Ishikawa (cell line): ENCODE data around the gene TRPV5.

ENCODE experiments used
- CEBPB ChIP-seq: IDR thresholded peaks from 2 replicates; pipeline ENCODE4 v1.6.1; 2012
- CREB1 ChIP-seq: IDR thresholded peaks from 2 replicates; pipeline ENCODE4 v1.6.1; 2012; ENCODE audit warnings: low read depth
- EGR1 ChIP-seq: IDR thresholded peaks from 2 replicates; pipeline ENCODE4 v1.6.1; 2012
- EP300 ChIP-seq: IDR thresholded peaks from 2 replicates; pipeline ENCODE4 v1.6.1; 2012; ENCODE audit warnings: borderline replicate concordance
- FOXM1 ChIP-seq: IDR thresholded peaks from 2 replicates; pipeline ENCODE4 v1.6.1; 2012; ENCODE audit warnings: low read depth, borderline replicate concordance
- NFIC ChIP-seq: IDR thresholded peaks from 2 replicates; pipeline ENCODE4 v1.6.1; 2012
- RAD21 ChIP-seq: IDR thresholded peaks from 2 replicates; pipeline ENCODE4 v1.6.1; 2012; ENCODE audit warnings: low read depth
- TAF1 ChIP-seq: IDR thresholded peaks from 2 replicates; pipeline ENCODE4 v1.6.1; 2012; ENCODE audit warnings: low read depth, mild to moderate bottlenecking
- TCF12 ChIP-seq: IDR thresholded peaks from 2 replicates; pipeline ENCODE4 v1.6.1; 2012; ENCODE audit warnings: low read depth
- TEAD4 ChIP-seq: IDR thresholded peaks from 2 replicates; pipeline ENCODE4 v1.6.1; 2012
- YY1 ChIP-seq: IDR thresholded peaks from 2 replicates; pipeline ENCODE4 v1.6.1; 2012; ENCODE audit warnings: low read depth
- ZBTB7A ChIP-seq: IDR thresholded peaks from 2 replicates; pipeline ENCODE4 v1.6.1; 2012; ENCODE audit warnings: low read depth
- TF ChIP-seq, protein P1 (sequence below): IDR thresholded peaks from 2 replicates; pipeline ENCODE4 v1.6.1; 2012
- TF ChIP-seq, protein P2 (sequence below): IDR thresholded peaks from 2 replicates; pipeline ENCODE4 v1.6.1; 2012
- TF ChIP-seq, protein P3 (sequence below): IDR thresholded peaks from 2 replicates; pipeline ENCODE4 v1.6.1; 2012; ENCODE audit warnings: low read depth, mild to moderate bottlenecking

The TRPV5 gene

DNA sequence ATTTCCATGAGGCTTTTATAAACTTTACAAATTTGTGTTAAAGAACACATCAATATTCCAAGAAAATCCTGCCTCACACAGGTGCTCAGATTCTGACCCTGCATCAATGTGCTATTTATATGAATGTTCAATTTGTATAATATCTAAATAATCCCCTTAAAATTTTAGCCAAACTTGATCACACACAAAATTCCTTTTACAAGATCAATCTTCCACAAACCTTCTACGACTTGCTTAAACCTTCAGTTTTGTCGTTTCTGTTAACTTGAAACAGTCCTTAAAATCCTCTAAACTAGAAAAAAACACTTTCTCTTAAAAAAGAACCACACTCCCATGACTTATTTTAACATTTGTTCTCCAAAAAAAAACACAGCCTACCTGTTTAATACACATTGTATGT lies 27.8 kb downstream of the TRPV5 start:
- TF ChIP-seq TEAD4 (no peak), FOXM1 (no peak), RAD21 (no peak), CEBPB (no peak), EGR1 (no peak), CREB1 (no peak), TCF12 (no peak)
- TF ChIP-seq, protein P1, sequence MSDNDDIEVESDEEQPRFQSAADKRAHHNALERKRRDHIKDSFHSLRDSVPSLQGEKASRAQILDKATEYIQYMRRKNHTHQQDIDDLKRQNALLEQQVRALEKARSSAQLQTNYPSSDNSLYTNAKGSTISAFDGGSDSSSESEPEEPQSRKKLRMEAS = no peak
- TF ChIP-seq, protein P2, sequence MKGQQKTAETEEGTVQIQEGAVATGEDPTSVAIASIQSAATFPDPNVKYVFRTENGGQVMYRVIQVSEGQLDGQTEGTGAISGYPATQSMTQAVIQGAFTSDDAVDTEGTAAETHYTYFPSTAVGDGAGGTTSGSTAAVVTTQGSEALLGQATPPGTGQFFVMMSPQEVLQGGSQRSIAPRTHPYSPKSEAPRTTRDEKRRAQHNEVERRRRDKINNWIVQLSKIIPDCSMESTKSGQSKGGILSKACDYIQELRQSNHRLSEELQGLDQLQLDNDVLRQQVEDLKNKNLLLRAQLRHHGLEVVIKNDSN = no peak

DNA sequence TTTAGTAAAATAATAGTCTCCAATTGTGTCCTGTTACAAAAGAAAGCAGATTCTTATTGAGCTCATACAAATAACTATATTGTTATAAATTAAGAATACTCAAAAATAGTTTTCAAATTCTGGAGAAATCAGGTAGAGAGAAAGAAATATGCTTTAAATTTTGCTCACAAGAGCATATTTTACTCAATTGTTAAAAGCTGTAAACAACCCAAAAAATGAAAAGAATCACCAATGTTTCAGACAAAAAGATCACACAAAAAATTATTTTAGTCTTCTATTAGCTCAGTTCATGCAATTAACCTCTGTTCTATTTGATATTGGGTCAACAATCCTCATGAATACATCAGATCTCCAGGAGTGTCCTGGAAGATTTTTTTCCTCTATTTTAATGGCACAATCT lies 29.4 kb downstream of the TRPV5 start:
- TF ChIP-seq ZBTB7A (no peak), RAD21 (no peak), YY1 (no peak), TAF1 (no peak), TCF12 (no peak), NFIC (no peak), EGR1 (no peak), CEBPB (no peak)
- TF ChIP-seq, protein P3, sequence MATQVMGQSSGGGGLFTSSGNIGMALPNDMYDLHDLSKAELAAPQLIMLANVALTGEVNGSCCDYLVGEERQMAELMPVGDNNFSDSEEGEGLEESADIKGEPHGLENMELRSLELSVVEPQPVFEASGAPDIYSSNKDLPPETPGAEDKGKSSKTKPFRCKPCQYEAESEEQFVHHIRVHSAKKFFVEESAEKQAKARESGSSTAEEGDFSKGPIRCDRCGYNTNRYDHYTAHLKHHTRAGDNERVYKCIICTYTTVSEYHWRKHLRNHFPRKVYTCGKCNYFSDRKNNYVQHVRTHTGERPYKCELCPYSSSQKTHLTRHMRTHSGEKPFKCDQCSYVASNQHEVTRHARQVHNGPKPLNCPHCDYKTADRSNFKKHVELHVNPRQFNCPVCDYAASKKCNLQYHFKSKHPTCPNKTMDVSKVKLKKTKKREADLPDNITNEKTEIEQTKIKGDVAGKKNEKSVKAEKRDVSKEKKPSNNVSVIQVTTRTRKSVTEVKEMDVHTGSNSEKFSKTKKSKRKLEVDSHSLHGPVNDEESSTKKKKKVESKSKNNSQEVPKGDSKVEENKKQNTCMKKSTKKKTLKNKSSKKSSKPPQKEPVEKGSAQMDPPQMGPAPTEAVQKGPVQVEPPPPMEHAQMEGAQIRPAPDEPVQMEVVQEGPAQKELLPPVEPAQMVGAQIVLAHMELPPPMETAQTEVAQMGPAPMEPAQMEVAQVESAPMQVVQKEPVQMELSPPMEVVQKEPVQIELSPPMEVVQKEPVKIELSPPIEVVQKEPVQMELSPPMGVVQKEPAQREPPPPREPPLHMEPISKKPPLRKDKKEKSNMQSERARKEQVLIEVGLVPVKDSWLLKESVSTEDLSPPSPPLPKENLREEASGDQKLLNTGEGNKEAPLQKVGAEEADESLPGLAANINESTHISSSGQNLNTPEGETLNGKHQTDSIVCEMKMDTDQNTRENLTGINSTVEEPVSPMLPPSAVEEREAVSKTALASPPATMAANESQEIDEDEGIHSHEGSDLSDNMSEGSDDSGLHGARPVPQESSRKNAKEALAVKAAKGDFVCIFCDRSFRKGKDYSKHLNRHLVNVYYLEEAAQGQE = no peak

DNA sequence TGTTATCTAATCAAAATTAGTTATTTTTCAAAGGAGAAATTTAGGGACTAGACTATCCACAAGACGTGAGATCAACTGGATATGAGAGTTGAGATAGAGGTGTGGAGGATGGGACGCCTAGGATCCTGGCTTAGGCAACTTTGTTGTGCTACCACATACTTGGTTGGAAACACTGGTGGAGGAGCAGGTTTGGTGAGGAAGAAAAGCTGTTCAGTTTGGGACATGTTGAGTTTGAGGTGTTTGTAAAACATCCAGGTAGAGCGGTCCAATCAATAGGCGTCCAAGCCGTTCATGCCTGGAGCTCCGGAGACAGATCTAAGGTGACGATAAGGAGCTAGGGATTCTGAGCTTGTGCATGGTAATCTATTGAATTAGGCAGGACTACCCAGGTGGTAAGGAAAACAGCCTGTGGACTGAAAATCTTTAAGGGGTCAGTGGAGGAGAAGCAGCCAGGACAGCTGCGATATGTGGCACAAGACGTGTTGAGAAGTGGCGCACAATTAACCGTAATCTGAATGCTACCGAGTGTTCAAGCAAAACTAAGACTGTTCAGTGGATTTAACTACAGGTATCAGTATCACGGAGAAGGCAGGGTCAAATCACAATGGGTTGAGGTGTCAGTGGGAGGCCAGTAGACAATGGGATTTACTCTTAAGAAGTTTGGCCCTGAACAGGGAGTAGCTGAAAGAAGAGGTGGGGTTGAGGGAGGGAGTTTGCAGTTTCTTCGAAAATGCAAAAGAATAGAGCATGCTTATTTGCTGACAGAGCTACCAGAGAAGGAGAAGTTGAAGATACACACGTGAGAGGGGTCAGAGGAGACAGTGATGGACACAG lies 31.9 kb downstream of the TRPV5 start:
- TF ChIP-seq, protein P2 = no peak
- TF ChIP-seq FOXM1 (no peak), TCF12 (no peak), CEBPB (no peak), RAD21 (no peak), NFIC (no peak), TAF1 (no peak), CREB1 (no peak), EGR1 (no peak), ZBTB7A (no peak), TEAD4 (no peak), YY1 (no peak), EP300 (no peak)
- TF ChIP-seq, protein P1 = no peak
- TF ChIP-seq, protein P3 = no peak

DNA sequence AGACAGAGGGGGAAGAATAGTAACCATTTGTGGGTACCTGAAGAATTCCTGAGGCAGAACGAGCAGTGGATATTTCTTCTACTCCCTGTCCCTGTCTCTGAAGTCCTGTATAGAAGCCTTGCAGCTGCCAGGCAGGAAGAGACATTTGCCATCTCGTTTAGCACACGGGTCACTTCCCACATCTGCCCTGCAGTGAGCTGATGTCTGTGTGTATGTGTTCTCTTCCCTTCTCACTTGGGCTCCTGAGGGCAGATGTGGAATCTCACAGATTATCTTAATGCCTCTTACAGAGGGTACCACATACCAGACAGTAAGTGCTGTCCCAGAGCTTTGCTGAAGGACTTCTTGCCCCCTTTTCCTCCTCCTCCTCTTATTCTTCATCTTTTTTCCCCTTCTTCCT lies 33.9 kb downstream of the TRPV5 start:
- TF ChIP-seq, protein P2 = no peak
- TF ChIP-seq, protein P3 = no peak
- no peak for TF ChIP-seq CEBPB
- no peak for TF ChIP-seq YY1
- TF ChIP-seq CREB1 = no peak
- TF ChIP-seq TAF1 = no peak
- no peak for TF ChIP-seq EP300
- TF ChIP-seq TCF12 = no peak
- TF ChIP-seq EGR1 = no peak
- no peak for TF ChIP-seq RAD21
- TF ChIP-seq NFIC = no peak
- no peak for TF ChIP-seq ZBTB7A
